DOHH2 (cell line): ENCODE results near the gene DNMBP.

Source experiments
- H3F3A ChIP-seq: fragments of 200-600 bp; sonication (generic), shearing (Covaris generic); 2 replicates; pipeline ENCODE4 v1.6.0; 2016; ENCODE audit warnings: antibody characterized with exemption, mild to moderate bottlenecking; ENCODE audit not compliant: control insufficient read depth, insufficient read depth
- H3K27ac ChIP-seq: fragments of 200-600 bp; sonication (generic); 2 replicates; pipeline ENCODE4 v1.5.1; 2014; ENCODE audit warnings: low read depth, mild to moderate bottlenecking, low read length, moderate library complexity
- H3K27me3 ChIP-seq: fragments of 200-600 bp; sonication (generic); 2 replicates; pipeline ENCODE4 v1.6.1; 2014; ENCODE audit warnings: mild to moderate bottlenecking, low read length, mixed read lengths; ENCODE audit not compliant: control insufficient read depth
- H3K36me3 ChIP-seq: fragments of 200-600 bp; sonication (generic); 2 replicates; pipeline ENCODE4 v1.6.1; 2014; ENCODE audit warnings: mild to moderate bottlenecking, low read length, moderate library complexity, mixed read lengths; ENCODE audit not compliant: control insufficient read depth
- H3K4me1 ChIP-seq: fragments of 200-600 bp; sonication (generic); 2 replicates; pipeline ENCODE4 v1.6.1; 2014; ENCODE audit warnings: mild to moderate bottlenecking, low read length, mixed read lengths; ENCODE audit not compliant: control insufficient read depth
- H3K4me2 ChIP-seq: fragments of 200-600 bp; sonication (generic); 2 replicates; pipeline ENCODE4 v1.6.0; 2014; ENCODE audit warnings: mild to moderate bottlenecking, low read length, moderate library complexity
- H3K4me3 ChIP-seq: fragments of 200-600 bp; sonication (generic); 2 replicates; pipeline ENCODE4 v1.5.1; 2014; ENCODE audit warnings: mild to moderate bottlenecking, low read length, mixed read lengths
- H3K79me2 ChIP-seq: fragments of 200-600 bp; sonication (generic); 2 replicates; pipeline ENCODE4 v1.6.1; 2014; ENCODE audit warnings: mild to moderate bottlenecking, low read length, mixed read lengths; ENCODE audit not compliant: control insufficient read depth
- H3K9me2 ChIP-seq: fragments of 200-600 bp; sonication (generic); replicated peaks from 2 replicates; pipeline ENCODE4 v1.6.1; 2014; ENCODE audit warnings: mild to moderate bottlenecking, low read length, mixed read lengths; ENCODE audit not compliant: control insufficient read depth
- H3K9me3 ChIP-seq: fragments of 200-600 bp; sonication (generic); 2 replicates; pipeline ENCODE4 v1.6.1; 2014; ENCODE audit warnings: antibody characterized with exemption, low read length, mixed read lengths; ENCODE audit not compliant: control insufficient read depth, insufficient read depth
- H4K20me1 ChIP-seq: fragments of 200-600 bp; sonication (generic); 2 replicates; pipeline ENCODE4 v1.6.0; 2014; ENCODE audit warnings: low read depth, mild to moderate bottlenecking, antibody characterized with exemption, low read length, moderate library complexity; ENCODE audit not compliant: control insufficient read depth, insufficient read depth
- EZH2phosphoT487 ChIP-seq: fragments of 200-600 bp; sonication (generic); IDR thresholded peaks from 2 replicates; pipeline ENCODE4 v1.6.1; 2017; ENCODE audit warnings: borderline replicate concordance, mild to moderate bottlenecking, antibody characterized with exemption, low read length, moderate library complexity, mixed read lengths
- TF ChIP-seq, protein P1 (sequence below): fragments of 200-600 bp; sonication (generic); IDR thresholded peaks from one replicate; pipeline ENCODE4 v1.5.1; 2014; ENCODE audit warnings: antibody characterized with exemption, mild to moderate bottlenecking, low read depth, low read length; ENCODE audit not compliant: poor library complexity, severe bottlenecking

The DNMBP gene

GRCh38 chr10:100020886-100021253, 11.1 kb upstream of the DNMBP start:
- TF ChIP-seq, protein P1, sequence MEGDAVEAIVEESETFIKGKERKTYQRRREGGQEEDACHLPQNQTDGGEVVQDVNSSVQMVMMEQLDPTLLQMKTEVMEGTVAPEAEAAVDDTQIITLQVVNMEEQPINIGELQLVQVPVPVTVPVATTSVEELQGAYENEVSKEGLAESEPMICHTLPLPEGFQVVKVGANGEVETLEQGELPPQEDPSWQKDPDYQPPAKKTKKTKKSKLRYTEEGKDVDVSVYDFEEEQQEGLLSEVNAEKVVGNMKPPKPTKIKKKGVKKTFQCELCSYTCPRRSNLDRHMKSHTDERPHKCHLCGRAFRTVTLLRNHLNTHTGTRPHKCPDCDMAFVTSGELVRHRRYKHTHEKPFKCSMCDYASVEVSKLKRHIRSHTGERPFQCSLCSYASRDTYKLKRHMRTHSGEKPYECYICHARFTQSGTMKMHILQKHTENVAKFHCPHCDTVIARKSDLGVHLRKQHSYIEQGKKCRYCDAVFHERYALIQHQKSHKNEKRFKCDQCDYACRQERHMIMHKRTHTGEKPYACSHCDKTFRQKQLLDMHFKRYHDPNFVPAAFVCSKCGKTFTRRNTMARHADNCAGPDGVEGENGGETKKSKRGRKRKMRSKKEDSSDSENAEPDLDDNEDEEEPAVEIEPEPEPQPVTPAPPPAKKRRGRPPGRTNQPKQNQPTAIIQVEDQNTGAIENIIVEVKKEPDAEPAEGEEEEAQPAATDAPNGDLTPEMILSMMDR = peak; percentile 18
- TF ChIP-seq EZH2phosphoT487 = no peak
- no peaks in the 10 kb centered on the region for H3K9me2 ChIP-seq
- H3K4me3 ChIP-seq = peak overlapping the region; percentile 67
- H4K20me1 ChIP-seq = no peaks in the 10 kb centered on the region
- H3K79me2 ChIP-seq = no peaks in the 10 kb centered on the region
- H3K4me1 ChIP-seq = peaks cover 92% of the 10 kb centered on the region
- H3K27ac ChIP-seq = peak overlapping the region; percentile 98
- no peaks in the 10 kb centered on the region for H3K27me3 ChIP-seq
- peak overlapping the region; percentile 73 for H3K4me2 ChIP-seq
- H3F3A ChIP-seq = peaks cover 29% of the 10 kb centered on the region
- no peaks in the 10 kb centered on the region for H3K36me3 ChIP-seq
- no peaks in the 10 kb centered on the region for H3K9me3 ChIP-seq

DNA sequence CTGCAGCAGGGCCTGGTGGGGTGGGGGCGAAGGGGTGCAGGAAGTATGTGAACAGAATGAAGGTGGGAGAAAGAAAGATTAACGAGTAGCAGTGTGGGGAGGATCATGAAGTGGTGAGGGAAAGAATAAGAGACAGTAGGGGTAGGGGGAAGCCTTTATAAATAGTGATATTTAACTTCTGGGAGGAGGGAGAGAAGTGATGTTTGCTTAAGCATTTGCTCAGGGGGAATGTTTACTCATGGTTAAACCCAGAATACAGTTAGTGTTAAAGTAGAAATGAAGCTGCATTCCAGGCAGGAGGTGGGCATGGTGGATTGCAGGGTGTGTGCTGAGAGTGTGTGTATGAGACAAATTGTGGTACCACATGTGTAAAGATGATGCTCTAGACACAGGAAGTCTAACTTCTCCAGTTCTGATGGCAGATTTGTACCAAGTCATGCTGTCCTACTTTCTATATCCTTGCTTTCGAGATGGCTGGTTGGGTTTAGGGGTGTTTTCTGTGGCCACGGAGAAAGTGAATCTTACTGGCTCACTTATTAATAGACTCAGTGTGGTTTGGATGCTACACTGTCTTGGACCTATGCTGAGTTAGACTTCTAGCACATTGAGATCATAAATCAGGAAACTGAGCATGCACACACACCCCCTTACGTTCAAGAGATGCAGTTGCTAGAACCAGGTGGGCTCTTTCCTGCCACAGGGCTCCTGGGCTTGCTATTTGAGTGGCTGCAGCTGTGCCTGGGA, 10.6 kb upstream of the DNMBP start:
- Histone ChIP-seq H3K9me2 (no peaks in the 10 kb centered on the region), H3K36me3 (no peaks in the 10 kb centered on the region), H3K27ac (peak overlapping the region; percentile 98), H3K79me2 (no peaks in the 10 kb centered on the region), H4K20me1 (no peaks in the 10 kb centered on the region), H3K4me1 (peaks cover 92% of the 10 kb centered on the region), H3F3A (peaks cover 31% of the 10 kb centered on the region), H3K4me3 (peak overlapping the region; percentile 67), H3K27me3 (no peaks in the 10 kb centered on the region), H3K9me3 (no peaks in the 10 kb centered on the region), H3K4me2 (peak overlapping the region; percentile 73)
- no peak for TF ChIP-seq EZH2phosphoT487
- TF ChIP-seq, protein P1 = peak; percentile 39

- Histone ChIP-seq H3K9me3 (no peaks in the 10 kb centered on the region), H3K79me2 (no peaks in the 10 kb centered on the region), H3K4me1 (peaks cover 92% of the 10 kb centered on the region), H4K20me1 (no peaks in the 10 kb centered on the region), H3F3A (peaks cover 32% of the 10 kb centered on the region), H3K27me3 (no peaks in the 10 kb centered on the region), H3K36me3 (0 out of 2 replicates have a peak, but pooled peaks cover 2% of the 10 kb centered on the region), H3K27ac (peak overlapping the region; percentile 98), H3K4me3 (peak overlapping the region; percentile 67), H3K4me2 (peak overlapping the region; percentile 73), H3K9me2 (no peaks in the 10 kb centered on the region)
- TF ChIP-seq, protein P1 = no peak
- TF ChIP-seq EZH2phosphoT487 = no peak
Observed at GRCh38 chr10:100019787-100020141, 10.0 kb upstream of the DNMBP start.
